DMS53 treated with DMSO at 0.1 percent for 48 hours (cell line): Measurements from ENCODE around the gene SLAMF1.

Source experiments
- DNase-seq: peaks from one replicate; lab custom pipeline; 2025; ENCODE audit not compliant: unreplicated experiment; lab: John Stamatoyannopoulos, UW

The SLAMF1 gene

GRCh38 chr1:160665330-160666078 lies 18.7 kb upstream of the SLAMF1 start:
- DNase-seq = no peak

DNA sequence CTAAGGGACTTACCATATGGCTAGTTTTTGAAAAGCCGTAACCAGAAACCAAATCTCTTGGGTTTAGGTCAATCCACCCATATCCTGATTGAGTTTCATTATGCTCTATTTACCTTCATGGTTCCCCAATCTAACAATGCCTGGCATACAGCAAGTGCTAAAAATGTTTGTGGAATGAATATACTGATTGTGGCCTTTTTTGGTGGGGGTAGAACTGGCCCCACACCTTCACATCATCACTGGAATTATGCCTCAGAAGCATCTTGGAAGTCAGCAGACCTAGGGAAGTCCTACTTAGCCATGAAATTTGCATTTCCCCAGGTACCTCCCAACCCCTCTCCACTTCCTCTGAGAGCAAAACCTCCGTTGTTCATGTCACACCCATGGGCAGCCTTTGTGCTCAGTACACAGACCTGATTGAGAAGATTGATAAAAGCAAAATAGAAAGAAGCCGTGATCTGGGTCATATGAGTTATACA lies 17.8 kb upstream of the SLAMF1 start:
- DNase-seq = no peak

GRCh38 chr1:160662910-160663309 lies 16.1 kb upstream of the SLAMF1 start:
- DNase-seq = no peak

- DNase-seq = no peak
These were observed 12.7 kb upstream of the SLAMF1 start for GRCh38 chr1:160659566-160659965.

GRCh38 chr1:160658814-160659193 lies 12.0 kb upstream of the SLAMF1 start:
- no peak for DNase-seq

GRCh38 chr1:160658162-160658813 lies 11.4 kb upstream of the SLAMF1 start:
- DNase-seq = no peak

- no peak for DNase-seq
These were observed 10.5 kb upstream of the SLAMF1 start for GRCh38 chr1:160657250-160657781.

GRCh38 chr1:160656737-160657136 lies 9.9 kb upstream of the SLAMF1 start:
- DNase-seq = no peak

GRCh38 chr1:160653620-160654016 lies 6.8 kb upstream of the SLAMF1 start:
- DNase-seq = no peak

DNA sequence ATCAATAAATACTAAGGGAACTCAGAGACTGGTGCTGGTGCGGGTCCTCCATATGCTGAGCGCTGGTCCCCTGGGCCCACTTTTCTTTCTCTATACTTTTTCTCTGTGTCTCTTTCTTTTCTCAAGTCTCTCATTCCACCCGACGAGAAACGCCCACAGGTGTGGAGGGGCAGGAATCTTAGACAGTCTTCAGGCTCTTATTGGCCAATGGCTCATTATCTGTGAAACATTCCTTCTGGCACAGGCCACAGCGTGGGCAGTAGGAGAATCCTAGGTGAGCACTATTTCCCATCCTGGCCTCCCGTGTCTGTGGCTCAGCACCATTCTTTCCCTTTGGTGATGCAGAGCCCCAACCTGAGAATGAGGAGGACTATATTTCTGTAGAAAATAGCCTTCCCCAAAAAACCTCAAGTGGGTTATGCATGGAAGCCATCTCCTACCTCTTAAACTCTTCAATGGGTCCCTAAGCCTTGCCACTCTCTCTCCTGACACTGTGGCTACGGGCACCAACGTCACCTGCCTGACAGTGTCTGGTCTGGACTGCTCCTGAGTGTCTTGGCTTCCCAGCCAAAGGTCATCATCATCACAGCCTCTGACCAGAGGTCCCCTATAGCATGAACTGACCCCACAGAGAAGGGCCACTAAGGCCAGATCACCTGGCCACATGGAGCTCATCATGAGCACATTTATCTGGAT lies 6.2 kb upstream of the SLAMF1 start:
- no peak for DNase-seq

GRCh38 chr1:160652065-160652641 lies 5.3 kb upstream of the SLAMF1 start:
- peak; percentile 74 for DNase-seq

DNA sequence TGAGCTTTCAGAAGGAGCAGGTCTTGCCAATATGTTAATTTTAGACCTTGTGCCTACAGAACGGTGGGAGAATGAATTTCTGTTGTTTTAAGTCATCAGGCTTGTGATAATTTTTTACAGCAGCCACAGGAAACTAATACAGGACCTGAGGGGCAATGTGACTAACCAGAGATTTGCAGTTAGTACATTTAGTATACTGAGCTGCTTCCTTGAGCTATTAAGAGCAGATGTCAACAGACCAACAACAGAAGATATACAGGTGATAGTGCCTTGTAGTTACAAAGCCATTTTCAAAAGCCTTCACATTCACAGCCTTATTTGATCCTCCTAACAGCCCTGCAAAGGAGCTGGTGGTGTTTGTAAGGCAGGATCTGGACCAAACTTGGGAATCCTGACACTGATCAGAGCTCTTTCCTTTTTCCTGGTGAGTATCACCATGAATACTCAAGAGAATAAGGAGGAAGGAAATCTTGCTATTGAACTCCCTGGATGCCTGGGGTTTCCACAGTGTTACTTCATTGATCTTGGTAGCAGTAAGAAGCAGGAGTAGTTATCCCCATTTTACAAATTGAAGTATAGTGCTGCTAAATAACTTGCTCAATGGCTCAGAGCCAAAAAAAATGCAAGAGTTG lies 4.7 kb upstream of the SLAMF1 start:
- peak; percentile 37 for DNase-seq

- DNase-seq = no peak
These were observed 481 bp upstream of the SLAMF1 start for GRCh38 chr1:160647329-160647720.

GRCh38 chr1:160646180-160646579 lies 664 bp downstream of the SLAMF1 start:
- no peak for DNase-seq

DNA sequence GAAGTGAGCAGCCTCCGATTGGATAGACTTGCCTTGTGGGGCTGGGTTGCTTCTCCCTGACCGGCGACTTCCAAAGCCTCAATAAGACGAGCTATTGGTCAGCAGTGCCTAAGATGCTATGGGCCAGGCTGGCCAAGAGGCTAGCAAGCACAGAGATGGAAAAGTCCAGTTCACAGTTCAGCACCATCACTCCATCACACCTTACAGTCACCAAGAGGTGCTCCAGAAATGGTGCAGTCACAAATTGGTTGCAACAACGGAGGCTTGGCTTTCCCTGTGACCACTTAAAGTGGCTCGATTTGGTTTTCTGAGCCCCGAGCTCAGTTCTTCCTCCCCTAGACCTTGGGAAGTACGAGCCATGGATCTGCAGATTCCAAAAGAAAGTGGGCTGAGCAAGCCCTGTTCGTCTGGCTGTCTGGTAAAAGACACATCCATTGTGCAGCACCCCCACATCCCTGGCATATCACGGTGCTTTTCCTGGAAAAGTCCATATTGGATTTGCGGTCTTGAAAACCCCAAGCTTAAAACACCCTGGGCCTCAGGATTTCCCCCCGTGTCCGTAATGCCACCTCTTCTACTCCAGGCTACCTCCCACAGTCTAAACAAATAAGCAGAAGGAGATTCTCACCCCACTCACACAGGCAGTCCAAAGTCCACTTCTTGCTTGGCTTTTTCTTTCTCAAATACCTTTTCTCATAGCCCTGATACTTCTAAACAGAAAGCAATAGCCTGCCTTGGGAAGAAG lies 1.3 kb downstream of the SLAMF1 start:
- DNase-seq = no peak

DNA sequence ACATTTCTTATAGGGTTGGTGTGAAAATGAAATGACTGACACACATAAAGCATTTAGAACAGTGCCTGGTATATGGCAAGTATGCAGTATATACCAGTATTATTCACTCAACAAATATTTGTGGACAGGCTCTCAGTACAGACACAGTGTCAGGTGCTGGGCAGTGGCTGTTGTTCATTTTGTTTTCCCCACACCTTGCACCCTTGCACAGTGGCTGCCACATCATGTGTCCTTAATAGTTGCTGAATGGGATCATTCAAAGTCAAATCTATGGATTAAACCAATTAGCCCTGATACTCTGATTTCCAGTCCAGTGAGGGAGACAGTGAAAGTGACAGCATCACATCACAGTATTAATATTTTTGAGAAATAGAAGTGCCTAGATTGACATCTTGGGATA lies 2.4 kb downstream of the SLAMF1 start:
- no peak for DNase-seq

- DNase-seq = no peak
These were observed 3.7 kb downstream of the SLAMF1 start for GRCh38 chr1:160643138-160643537.

GRCh38 chr1:160642281-160642644 lies 4.6 kb downstream of the SLAMF1 start:
- DNase-seq = no peak

GRCh38 chr1:160641323-160642280 lies 5.2 kb downstream of the SLAMF1 start:
- no peak for DNase-seq
